ENCODE data around the gene HDAC10.
"Not testable (repeated sequence)": the region's sequence is repeated elsewhere in the genome, so short reads cannot be mapped to it uniquely, and the experiment has no call there.

HDAC10 gene

DNA sequence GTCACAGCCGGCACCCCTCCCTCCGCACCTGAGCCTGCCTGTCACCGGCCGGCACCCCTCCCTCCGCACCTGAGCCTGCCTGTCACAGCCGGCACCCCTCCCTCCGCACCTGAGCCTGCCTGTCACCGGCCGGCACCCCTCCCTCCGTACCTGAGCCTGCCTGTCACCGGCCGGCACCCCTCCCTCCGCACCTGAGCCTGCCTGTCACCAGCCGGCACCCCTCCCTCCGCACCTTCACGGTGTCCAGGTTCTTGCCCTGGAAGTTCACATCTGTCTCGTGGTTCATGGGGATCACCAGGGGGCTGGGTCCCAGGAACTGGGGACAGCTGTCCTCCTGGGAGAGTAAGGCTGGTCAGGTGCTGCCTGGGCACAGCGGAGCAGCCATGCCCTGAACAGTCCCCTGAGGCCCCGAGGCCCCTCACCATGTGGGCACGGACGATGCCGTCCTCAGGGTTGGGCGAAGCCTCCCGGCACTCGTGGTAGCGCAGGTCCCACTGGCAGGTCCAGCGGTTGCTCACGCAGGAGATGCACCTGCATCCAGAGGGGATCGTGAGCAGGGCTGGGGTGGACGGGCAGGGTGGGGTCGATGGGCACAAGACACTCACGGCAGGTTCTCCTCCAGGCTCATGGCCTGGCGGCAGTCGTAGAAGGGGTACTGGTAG lies 34.6 kb upstream of the HDAC10 start:
- in situ Hi-C loops (cut with HindIII; ENCODE audit: low sequenced_read_pairs) = loop anchor here (10.0 kb wide), 1 partner anchor 69 kb away; no protein-coding TSS in a partner anchor

DNA sequence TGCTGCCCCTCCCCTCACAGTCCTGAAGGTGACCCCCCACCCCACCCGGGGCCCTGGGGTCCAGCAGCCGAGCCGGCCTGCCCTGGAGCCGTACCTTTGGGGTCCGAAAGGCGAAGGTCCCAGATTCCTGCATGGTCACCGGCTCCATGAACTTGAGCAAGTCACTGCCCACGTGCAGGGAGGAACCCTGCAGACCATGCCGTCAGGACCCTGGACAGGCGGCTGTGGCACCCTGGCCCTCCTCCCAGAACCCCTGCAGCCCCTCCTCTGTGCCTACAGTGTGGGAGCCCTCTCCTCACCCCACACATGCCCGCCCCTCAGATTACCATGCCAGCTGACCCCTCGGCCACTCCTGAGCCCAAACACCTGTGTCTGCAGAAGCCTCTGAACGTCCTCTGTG lies 33.4 kb upstream of the HDAC10 start:
- in situ Hi-C loops (cut with HindIII; ENCODE audit: low sequenced_read_pairs) = loop anchor here (10.0 kb wide), 1 partner anchor 70 kb away; no protein-coding TSS in a partner anchor

DNA sequence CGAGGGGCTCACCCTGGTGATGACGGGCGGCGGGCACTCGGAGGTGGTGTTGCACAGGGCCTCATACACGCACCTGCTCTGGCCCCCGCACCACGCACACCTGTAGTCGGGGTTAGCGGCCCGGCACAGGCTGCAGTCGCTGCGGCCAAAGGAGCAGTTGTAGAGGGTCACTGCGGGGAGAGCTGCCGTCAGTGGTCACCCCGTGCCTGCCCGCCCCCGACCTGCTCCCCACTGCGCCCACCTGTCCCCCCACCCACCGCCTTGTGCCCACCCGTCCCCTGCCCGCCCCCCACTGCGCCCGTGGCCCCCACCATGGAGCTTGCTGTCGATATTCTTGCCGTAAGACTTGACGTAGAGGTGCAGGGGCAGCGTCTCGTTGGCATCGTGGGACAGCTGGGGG lies 32.8 kb upstream of the HDAC10 start:
- in situ Hi-C loops (cut with HindIII; ENCODE audit: low sequenced_read_pairs) = loop anchor here (10.0 kb wide), 1 partner anchor 71 kb away; no protein-coding TSS in a partner anchor

DNA sequence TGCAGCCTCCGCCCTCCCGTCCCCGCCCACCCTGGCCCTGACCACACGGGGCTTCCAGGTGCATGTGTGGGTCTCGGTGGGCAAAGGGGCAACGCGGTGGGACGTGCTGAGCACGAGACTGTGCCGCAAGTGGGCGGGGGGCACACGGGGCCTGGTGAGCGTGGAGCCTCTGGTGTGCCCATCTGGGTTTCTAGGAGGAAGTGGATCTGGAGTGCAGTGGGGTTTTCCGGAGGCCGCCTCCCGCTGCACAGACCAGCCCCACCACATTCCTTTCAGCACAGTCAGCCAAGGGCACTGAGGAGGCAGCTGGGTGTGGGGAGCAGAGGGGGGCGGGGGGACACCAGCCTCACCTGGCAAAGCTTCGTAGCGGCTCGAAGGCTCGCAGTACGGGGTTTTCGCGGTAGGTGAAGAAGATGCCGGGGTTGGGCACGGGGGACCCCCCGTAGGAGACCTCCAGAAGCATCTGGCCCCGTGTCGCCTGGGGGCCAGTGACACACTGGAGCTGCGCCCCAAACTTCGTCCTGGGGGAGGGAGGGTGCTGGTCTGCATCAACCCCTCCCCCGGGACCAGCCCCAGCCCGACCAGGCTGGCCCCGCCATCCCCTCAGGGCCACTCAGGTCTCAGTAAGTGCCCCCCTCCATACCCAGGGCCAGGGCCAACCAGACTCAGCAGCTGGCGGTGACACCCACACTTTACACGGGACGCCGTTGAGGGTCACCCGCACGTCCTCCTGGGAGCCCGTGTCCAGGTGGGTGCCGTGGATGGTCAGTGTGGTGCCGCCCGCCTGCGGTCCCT lies 31.5 kb upstream of the HDAC10 start:
- in situ Hi-C loops (cut with HindIII; ENCODE audit: low sequenced_read_pairs) = loop anchor here (10.0 kb wide), 1 partner anchor 72 kb away; no protein-coding TSS in a partner anchor

DNA sequence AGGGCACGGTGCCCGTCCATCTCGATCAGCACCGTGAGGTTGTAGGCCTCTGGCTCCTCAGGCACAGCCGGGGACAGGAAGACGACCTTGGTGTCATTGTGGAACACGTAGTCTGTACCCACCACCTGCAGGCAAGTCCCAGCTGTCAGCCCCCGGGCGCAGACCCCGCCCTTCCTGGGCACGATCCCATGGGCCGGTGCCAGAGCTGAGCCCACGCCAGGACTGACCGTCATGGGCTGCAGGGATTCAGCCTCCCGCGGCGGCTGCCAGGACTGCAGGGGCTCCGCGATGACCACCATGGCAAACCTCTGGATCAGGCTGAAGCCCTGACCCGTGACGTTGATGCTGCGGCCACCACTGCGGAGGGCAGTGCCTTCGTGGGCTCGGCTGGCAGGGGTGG lies 30.9 kb upstream of the HDAC10 start:
- in situ Hi-C loops (cut with HindIII; ENCODE audit: low sequenced_read_pairs) = loop anchor here (10.0 kb wide), 1 partner anchor 73 kb away; no protein-coding TSS in a partner anchor

DNA sequence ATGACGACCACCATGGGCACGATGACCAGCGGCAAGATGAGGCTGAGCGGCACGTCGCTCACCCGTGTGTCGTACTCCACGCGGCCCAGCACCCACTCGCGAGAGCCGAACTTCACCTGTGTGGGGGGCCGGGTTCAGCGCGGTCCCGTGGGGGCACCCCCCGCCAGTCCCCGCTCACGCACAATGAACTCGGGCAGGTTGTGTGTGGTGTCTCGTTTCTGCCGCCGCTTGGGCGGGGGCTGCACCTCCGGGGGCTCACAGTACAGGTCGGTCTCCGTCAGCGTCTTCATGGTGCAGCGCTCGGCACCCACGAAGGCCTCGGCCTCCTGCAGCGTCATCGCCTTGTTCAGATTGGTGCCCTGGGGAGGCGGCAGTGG lies 30.3 kb upstream of the HDAC10 start:
- in situ Hi-C loops (cut with HindIII; ENCODE audit: low sequenced_read_pairs) = loop anchor here (10.0 kb wide), 1 partner anchor 73 kb away; no protein-coding TSS in a partner anchor

DNA sequence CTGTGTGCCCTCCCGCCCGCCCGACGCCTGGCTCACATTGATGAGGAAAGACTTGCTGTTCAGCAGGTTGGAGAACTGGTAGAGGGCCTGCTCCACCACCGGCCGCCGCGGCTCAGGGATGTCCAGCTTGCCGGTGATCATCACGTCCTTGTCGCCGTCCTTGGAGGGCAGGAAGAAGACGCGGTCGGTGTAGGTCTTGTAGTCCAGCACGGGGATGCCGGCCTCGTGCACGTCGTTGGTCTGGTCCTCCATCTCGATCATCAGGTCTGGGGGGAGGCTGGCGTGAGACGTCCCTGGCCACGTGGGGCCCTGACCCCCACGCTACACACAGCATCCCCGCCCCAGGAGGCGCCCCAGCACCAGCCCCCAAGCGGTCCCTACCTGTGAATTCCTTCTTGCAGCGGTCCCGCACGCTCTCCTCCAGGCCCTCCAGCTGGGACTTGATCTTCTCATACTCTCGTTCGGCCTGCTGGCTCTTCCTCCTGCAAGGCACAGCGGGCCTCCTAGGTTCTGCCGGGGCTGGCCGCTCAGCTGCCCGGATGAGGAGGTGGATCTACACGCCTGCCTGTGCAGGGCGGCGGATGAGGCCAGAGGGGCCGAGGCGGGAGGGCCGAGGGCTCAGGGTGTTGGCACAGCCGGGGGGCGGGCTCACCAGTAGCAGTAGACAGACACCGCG lies 29.8 kb upstream of the HDAC10 start:
- in situ Hi-C loops (cut with HindIII; ENCODE audit: low sequenced_read_pairs) = loop anchor here (10.0 kb wide), 1 partner anchor 74 kb away; no protein-coding TSS in a partner anchor

DNA sequence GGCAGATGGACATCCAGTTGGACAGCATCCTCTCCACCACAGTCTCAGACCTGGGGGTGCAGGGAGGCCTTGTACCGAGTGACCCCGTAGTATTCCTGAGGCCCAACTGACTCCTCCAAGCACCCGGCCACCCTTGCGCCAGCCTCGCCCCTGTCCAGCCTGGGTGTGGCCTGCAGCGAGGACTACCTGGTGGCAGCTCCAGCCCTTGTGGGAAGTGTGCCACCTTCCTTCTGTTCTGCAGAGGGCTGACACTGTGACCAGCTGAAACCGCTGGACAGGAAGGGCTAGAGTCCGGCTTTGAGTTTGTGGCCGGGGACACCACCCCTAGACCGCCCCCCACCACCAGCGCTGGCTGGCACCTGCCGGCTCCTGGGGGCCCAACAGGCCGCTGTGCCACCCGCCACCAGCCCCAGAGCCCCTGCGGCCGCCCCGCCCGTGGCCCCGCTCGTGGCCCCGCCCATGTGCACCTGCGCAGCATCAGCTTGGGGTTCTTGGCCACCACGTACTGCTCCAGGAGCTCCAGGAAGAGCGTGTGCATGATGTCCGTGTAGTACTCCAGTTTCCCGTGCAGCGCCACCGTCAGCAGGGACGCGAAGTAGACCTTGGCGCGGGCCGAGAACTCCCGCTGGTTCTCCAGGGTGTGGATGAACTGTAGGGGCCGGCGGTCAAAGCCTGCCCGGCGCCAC lies 29.1 kb upstream of the HDAC10 start:
- in situ Hi-C loops (cut with HindIII; ENCODE audit: low sequenced_read_pairs) = loop anchor here (10.0 kb wide), 1 partner anchor 75 kb away; no protein-coding TSS in a partner anchor

DNA sequence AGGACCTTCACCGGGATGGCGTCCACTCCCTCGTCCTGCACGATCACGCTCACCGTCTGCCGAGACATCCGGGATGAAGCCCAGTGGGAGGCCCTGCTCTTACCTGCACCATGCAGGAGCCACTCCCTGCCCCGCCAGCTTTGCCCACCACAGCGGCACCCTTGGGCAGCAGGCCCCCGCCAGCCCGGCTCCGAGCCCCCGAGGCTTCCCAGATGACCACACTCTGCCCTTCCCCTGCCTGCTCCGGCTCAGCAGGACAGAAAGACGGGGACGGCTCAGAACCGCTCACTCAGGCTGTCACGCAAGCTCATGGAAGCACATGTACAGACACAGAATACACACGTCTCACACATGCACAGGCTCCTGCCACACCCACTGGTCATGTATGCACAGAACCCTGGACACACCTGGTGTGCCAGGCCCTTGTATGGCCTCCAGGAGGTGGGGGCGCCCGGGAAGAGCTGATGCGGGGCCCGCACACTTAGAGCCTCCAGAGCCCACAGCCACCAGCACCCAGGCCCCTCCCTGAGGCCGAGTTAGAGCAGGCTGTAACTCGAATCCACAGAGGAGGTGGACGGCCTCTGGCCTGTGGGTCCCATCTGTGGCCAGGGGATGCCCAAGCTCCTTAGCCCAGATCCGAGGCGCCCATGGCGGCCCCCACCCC lies 28.0 kb upstream of the HDAC10 start:
- in situ Hi-C loops (cut with HindIII; ENCODE audit: low sequenced_read_pairs) = no loop called here

DNA sequence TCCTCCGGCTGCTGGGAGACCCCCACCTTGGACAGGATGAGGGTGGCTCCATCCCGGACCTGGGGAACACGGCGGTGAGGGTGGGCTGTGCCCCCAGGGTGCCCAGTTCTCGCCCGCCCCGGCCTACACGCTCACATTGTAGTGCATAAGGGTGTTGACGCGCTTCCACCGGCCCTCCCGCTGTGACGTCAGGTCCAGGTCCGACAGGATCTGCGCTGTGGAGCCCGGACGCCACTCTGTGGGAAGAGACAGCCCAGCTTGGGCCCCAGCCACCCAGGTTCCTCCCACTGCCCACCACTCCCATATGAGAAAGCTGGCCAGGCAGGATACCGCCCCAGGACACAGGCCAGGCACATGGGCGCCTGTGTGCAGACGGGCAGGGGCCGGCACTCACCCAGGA lies 27.4 kb upstream of the HDAC10 start:
- in situ Hi-C loops (cut with HindIII; ENCODE audit: low sequenced_read_pairs) = no loop called here

DNA sequence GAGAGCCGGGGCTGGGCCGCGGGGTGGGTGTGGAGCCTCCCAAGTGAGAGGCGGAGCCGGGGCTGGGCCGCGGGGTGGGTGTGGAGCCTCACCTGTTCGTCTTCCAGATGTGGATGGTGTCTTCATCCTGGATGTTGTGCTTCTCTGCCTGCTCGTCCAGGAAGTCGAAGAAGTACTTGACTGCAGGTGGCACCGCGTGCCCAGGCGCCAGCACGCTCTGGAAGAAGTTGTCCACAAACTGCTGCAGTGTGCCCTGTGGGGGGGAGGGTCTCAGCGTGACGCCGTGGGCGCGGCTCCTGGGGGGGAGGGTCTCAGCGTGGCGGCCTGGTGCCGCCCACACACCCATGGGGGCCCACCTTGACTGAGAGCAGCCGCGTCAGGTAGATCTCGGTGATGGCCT lies 26.7 kb upstream of the HDAC10 start:
- in situ Hi-C loops (cut with HindIII; ENCODE audit: low sequenced_read_pairs) = no loop called here

DNA sequence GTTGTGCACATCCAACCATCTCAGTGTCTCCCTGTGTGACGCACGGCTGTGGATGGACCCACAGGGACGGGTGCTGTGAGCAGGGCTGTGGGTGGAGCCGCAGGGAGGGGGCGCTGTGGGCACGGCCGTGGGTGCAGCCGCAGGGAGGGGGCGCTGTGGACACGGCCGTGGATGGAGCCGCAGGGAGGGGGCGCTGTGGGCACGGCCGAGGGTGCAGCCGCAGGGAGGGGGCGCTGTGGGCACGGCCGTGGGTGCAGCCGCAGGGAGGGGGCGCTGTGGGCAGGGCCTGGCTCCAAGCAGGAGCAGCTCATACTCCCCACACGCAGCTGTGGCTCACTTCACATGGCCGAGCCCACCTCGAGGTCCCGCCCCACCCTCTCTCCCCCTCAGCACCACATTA lies 25.1 kb upstream of the HDAC10 start:
- in situ Hi-C loops (cut with HindIII; ENCODE audit: low sequenced_read_pairs) = no loop called here

DNA sequence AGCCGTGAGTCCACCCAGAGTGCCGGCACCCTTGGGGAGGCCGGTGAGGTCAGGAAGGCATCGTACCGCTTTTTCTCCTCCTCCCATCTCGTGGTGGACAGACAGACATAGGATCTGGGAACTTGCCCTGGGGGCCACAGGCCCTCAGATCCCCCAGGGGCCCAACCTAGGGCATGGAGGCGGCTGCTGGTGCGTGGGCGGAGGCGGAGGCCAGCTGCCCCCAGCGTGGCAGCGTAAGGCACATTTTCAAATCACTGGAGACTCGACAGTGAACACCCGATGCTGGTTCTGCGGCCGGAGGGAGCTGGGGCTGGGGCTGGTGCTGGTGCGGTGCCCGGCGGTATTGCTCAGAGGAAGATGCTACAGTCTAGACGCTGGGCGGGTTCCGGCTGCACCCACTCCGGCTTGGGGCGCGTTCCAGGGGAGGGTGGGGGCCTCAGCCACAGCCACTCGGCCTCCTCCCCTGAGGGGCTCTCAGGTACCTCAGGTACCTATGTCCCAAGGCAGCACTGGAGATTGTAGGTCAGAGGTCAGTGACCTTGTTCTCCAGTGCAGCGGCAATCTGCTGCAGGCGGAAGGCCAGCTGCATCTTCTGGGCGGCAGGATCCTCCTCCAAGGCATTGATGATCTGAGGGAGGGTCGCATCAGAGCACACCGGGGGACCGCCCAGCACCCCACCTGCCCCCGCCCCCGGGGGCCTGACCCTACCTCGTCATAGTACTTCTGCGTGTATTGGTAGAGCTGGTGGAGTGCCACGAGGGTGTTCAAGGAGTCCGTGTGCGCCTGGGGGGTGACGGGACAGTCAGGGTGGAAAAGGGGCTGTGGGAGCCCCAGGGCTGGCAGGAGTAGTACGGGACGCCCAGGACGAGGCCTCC lies 24.4 kb upstream of the HDAC10 start:
- in situ Hi-C loops (cut with HindIII; ENCODE audit: low sequenced_read_pairs) = no loop called here

DNA sequence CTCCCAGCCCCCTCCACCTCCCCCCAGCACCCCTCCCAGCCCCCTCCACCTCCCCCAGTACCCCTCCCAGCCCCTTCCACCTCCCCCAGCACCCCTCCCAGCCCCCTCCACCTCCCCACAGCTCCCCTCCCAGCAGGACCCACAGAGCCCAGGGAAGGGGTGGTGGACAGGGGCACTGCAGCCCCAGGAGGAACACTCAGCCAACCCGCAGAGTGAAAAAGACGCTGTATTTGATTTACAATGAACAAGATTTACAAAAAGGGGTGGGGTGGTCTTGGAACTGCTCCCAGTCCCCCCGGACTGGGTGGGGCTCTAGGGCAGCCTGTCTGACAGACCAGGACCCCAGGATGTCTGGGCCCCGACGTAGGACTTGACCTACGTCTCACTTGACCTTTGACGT lies 23.7 kb upstream of the HDAC10 start:
- in situ Hi-C loops (cut with HindIII; ENCODE audit: low sequenced_read_pairs) = no loop called here

DNA sequence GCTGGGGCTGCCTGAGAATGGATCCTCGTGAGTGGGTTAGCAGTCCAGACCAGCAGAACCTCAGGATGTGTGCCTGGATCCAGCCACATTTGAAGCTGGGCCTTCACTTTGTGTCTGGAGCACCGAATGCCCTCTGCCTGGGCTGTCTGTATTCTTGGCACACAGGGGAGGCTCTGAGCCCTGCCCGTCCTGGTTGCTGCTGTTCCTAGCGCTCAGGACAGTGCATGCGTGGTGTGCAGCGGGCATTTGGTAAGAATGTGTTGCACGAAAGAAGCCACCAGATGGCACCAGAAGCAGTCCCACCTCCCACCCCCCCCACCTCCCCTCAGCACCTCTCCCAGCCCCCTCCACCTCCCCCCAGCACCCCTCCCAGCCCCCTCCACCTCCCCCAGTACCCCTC lies 23.2 kb upstream of the HDAC10 start:
- in situ Hi-C loops (cut with HindIII; ENCODE audit: low sequenced_read_pairs) = no loop called here

DNA sequence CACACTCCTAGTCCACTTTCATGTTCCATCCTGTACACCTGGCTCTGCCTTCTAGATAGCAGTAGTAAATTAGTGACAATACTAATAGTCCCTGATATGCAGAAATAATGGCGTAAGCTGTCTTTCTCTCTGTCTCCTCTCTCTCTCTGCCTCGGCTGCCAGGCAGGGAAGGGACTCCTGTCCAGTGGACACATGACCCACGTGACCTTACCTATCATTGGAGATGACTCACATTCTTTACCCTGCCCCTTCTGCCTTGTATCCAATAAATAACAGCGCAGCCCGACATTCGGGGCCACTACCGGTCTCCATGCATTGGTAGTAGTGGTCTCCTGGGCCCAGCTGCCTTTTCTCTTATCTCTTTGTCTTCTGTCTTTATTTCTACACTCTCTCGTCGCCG lies 22.7 kb upstream of the HDAC10 start:
- in situ Hi-C loops (cut with HindIII; ENCODE audit: low sequenced_read_pairs) = not testable (repeated sequence)

DNA sequence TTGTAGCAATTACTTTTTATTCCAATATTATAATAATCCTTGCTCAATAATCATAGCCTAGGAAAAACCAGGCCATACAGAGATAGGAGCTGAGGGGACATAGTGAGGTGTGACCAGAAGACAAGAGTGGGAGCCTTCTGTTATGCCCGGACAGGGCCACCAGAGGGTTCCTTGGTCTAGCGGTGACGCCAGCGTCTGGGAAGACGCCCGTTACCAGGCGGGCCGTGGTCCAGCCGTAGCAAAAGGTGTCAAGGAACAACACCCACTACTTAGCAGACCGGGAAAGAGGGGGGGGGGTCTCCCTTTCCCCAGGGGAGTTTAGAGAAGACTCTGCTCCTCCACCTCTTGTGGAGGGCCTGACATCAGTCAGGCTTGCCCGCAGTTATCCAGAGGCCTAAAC lies 22.3 kb upstream of the HDAC10 start:
- in situ Hi-C loops (cut with HindIII; ENCODE audit: low sequenced_read_pairs) = not testable (repeated sequence)

DNA sequence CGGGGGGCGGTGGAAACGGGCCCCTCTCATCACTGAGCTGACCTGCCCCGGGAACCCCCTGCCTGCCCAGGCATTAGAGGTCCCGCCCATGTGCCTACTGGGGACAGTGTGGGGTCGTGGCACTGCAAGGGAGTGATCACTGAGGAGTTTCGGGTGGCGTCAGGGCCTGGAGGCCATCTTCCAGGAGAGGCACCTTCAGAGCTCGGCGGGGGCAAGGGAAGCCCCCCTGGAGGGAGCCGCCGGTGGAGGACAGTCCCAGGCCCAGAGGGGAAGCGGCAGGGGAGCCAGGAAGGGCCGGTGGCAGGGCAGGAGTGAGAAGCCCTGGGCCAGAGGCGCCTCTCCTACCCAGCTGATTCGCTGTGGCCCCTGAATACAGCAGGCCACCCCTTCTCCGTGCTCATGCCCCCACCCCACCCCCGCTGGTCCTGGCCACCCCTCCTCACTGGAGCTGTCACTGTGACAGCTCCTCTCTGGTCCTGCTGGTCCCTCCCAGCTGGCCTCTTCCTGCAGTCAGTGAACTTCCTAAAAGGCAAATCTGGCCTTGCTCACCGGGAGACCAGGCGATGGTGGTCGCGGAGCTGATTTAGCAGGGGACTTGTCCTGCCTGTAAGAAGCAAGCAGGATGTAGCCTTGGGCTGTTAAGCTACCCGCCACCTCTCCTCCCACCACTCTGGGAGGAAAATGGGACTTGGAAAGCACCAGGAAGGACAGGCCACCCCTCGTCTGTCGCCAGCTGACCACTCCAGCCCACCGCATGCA lies 21.2 kb upstream of the HDAC10 start:
- in situ Hi-C loops (cut with HindIII; ENCODE audit: low sequenced_read_pairs) = no loop called here

DNA sequence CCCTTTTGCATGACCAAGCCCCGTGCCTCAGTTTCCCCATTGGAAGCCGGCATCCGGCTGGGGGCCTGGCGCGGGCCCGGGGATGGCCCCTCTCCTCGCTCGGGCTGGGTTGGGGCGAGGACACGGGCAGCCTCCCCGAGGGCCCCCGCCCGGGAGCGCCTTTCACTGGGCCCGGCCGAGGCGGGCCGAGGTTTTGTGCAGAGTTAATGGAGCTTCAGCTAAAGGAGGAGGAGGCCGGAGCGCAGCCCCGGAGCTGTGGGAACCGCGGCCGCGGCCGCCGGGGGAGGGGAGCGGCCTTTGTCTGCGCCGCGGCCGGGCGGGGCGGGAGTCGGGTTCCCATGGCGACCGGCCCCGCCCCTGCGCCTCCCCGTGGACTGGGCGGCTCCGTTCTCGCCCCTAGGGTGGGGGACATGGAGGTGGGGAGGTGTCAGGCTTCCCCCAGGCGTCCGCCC lies 20.5 kb upstream of the HDAC10 start:
- in situ Hi-C loops (cut with HindIII; ENCODE audit: low sequenced_read_pairs) = no loop called here

All from endothelial cell of hepatic sinusoid (primary cell).